Activated naive CD8-positive, alpha-beta T cell treated with anti-CD3 and anti-CD28 coated beads, Interleukin-2, amount 10 ng/mL, durations not matched to agents 7 days and 5 days (primary cell): ENCODE results near the gene CACNA1C. TPM values are rescaled to one million over a fixed set of nuclear protein-coding genes. Genes with fewer than 3 reads are reported as not detected.

ENCODE experiments used
- ATAC-seq: fragments of 150-1000 bp; cut with Tn5 transposase; one replicate; pipeline ENCODE4 v1.10.0; 2021; ENCODE audit warnings: low read depth, moderate library complexity
- POLR2A ChIA-PET: fragments of 350-600 bp; sonication (Branson Sonifier 250); formaldehyde crosslinking; loops from one replicate; lab custom pipeline; 2021; ENCODE audit warnings: antibody characterized with exemption; lab: Charles Lee
- DNase-seq: peaks from one replicate; pipeline ENCODE4 v3.0.0; 2021
- H3K27ac Mint-ChIP-seq: one replicate; pipeline ENCODE4 v1.8.0; 2022; ENCODE audit warnings: mild to moderate bottlenecking, mixed read lengths
- H3K27me3 Mint-ChIP-seq: one replicate; pipeline ENCODE4 v1.8.0; 2022; ENCODE audit warnings: mild to moderate bottlenecking, moderate library complexity, mixed read lengths
- H3K36me3 Mint-ChIP-seq: one replicate; pipeline ENCODE4 v1.8.0; 2021; ENCODE audit warnings: mild to moderate bottlenecking, mixed read lengths
- H3K4me1 Mint-ChIP-seq: one replicate; pipeline ENCODE4 v1.8.0; 2021; ENCODE audit warnings: mixed read lengths
- H3K4me3 Mint-ChIP-seq: one replicate; pipeline ENCODE4 v1.8.0; 2022; ENCODE audit warnings: mild to moderate bottlenecking, moderate library complexity, mixed read lengths
- H3K9me3 Mint-ChIP-seq: one replicate; pipeline ENCODE4 v1.8.0; 2021; ENCODE audit warnings: mixed read lengths
- total RNA-seq, 2 experiments: library from RNA; stranded (reverse); gene quantifications; one replicate each; pipeline ENCODE4 v1.2.3, GENCODE V29; 2021

CACNA1C gene
- total RNA-seq, 2 experiments from 2014 or later: 0.11 to 0.14 TPM

GRCh38 chr12:2341051-2341751 is 288.4 kb downstream of the CACNA1C start:
- Mint-ChIP-seq H3K4me3 (no peak overlapping the region), H3K9me3 (no peaks in the 10 kb centered on the region), H3K4me1 (peaks cover 2% of the 10 kb centered on the region), H3K27me3 (peaks cover 12% of the 10 kb centered on the region), H3K36me3 (no peaks in the 10 kb centered on the region), H3K27ac (no peak overlapping the region)
- no peak for ATAC-seq
- DNase-seq: no peak
- POLR2A ChIA-PET: no interaction called here

- Mint-ChIP-seq H3K27ac (no peak overlapping the region), H3K4me3 (no peak overlapping the region), H3K4me1 (no peaks in the 10 kb centered on the region), H3K27me3 (peaks cover 9% of the 10 kb centered on the region), H3K9me3 (no peaks in the 10 kb centered on the region), H3K36me3 (no peaks in the 10 kb centered on the region)
- DNase-seq (no peak), ATAC-seq (no peak)
- POLR2A ChIA-PET: no interaction called here
Observed at GRCh38 chr12:2341871-2342270, 289.1 kb downstream of the CACNA1C start.

GRCh38 chr12:2343681-2344080 is 290.9 kb downstream of the CACNA1C start:
- DNase-seq: no peak
- Mint-ChIP-seq H3K9me3 (no peaks in the 10 kb centered on the region), H3K4me1 (no peaks in the 10 kb centered on the region), H3K36me3 (no peaks in the 10 kb centered on the region), H3K27ac (no peak overlapping the region), H3K27me3 (peaks cover 9% of the 10 kb centered on the region), H3K4me3 (no peak overlapping the region)
- POLR2A ChIA-PET: no interaction called here
- ATAC-seq: no peak

GRCh38 chr12:2344476-2344875 is 291.7 kb downstream of the CACNA1C start:
- no peak for DNase-seq
- Mint-ChIP-seq H3K36me3 (no peaks in the 10 kb centered on the region), H3K4me1 (no peaks in the 10 kb centered on the region), H3K4me3 (no peak overlapping the region), H3K27me3 (peaks cover 9% of the 10 kb centered on the region), H3K9me3 (no peaks in the 10 kb centered on the region), H3K27ac (no peak overlapping the region)
- POLR2A ChIA-PET: no interaction called here
- no peak for ATAC-seq

GRCh38 chr12:2344885-2345284 is 292.1 kb downstream of the CACNA1C start:
- peaks cover 9% of the 10 kb centered on the region for H3K27me3 Mint-ChIP-seq
- no peaks in the 10 kb centered on the region for H3K9me3 Mint-ChIP-seq
- no peak for ATAC-seq
- no peak overlapping the region for H3K4me3 Mint-ChIP-seq
- POLR2A ChIA-PET: no interaction called here
- H3K27ac Mint-ChIP-seq: no peak overlapping the region
- H3K36me3 Mint-ChIP-seq: no peaks in the 10 kb centered on the region
- no peak for DNase-seq
- H3K4me1 Mint-ChIP-seq: no peaks in the 10 kb centered on the region

GRCh38 chr12:2345902-2346301 is 293.1 kb downstream of the CACNA1C start:
- Mint-ChIP-seq H3K4me1 (no peaks in the 10 kb centered on the region), H3K9me3 (no peaks in the 10 kb centered on the region)
- no peak for ATAC-seq

GRCh38 chr12:2346416-2346815 is 293.6 kb downstream of the CACNA1C start:
- no peak for ATAC-seq
- no peaks in the 10 kb centered on the region for H3K36me3 Mint-ChIP-seq
- H3K27ac Mint-ChIP-seq: no peak overlapping the region
- no peak overlapping the region for H3K4me3 Mint-ChIP-seq
- peaks cover 9% of the 10 kb centered on the region for H3K27me3 Mint-ChIP-seq
- no peaks in the 10 kb centered on the region for H3K4me1 Mint-ChIP-seq
- DNase-seq: no peak
- POLR2A ChIA-PET: no interaction called here
- H3K9me3 Mint-ChIP-seq: no peaks in the 10 kb centered on the region

More at GRCh38 chr12:2345902-2346301, 293.1 kb downstream of the CACNA1C start:
- H3K27me3 Mint-ChIP-seq: peaks cover 9% of the 10 kb centered on the region
- POLR2A ChIA-PET: no interaction called here
- H3K36me3 Mint-ChIP-seq: no peaks in the 10 kb centered on the region
- H3K4me3 Mint-ChIP-seq: no peak overlapping the region
- H3K27ac Mint-ChIP-seq: no peak overlapping the region
- DNase-seq: no peak

GRCh38 chr12:2347137-2347843 is 294.5 kb downstream of the CACNA1C start:
- no peak overlapping the region for H3K4me3 Mint-ChIP-seq
- no peaks in the 10 kb centered on the region for H3K9me3 Mint-ChIP-seq
- no peaks in the 10 kb centered on the region for H3K36me3 Mint-ChIP-seq
- H3K27ac Mint-ChIP-seq: no peak overlapping the region
- H3K4me1 Mint-ChIP-seq: peaks cover 1% of the 10 kb centered on the region
- DNase-seq: no peak
- H3K27me3 Mint-ChIP-seq: peaks cover 9% of the 10 kb centered on the region
- ATAC-seq: no peak
- POLR2A ChIA-PET: no interaction called here

- H3K27me3 Mint-ChIP-seq: peaks cover 6% of the 10 kb centered on the region
- H3K36me3 Mint-ChIP-seq: no peaks in the 10 kb centered on the region
- DNase-seq (no peak), ATAC-seq (no peak)
- H3K9me3 Mint-ChIP-seq: no peaks in the 10 kb centered on the region
- H3K4me1 Mint-ChIP-seq: peaks cover 1% of the 10 kb centered on the region
- POLR2A ChIA-PET: no interaction called here
- no peak overlapping the region for H3K27ac Mint-ChIP-seq
- no peak overlapping the region for H3K4me3 Mint-ChIP-seq
Observed at GRCh38 chr12:2347844-2348481, 295.2 kb downstream of the CACNA1C start.

- H3K9me3 Mint-ChIP-seq: no peaks in the 10 kb centered on the region
- H3K27me3 Mint-ChIP-seq: peaks cover 6% of the 10 kb centered on the region
- H3K4me1 Mint-ChIP-seq: peaks cover 1% of the 10 kb centered on the region
- H3K36me3 Mint-ChIP-seq: no peaks in the 10 kb centered on the region
- POLR2A ChIA-PET: no interaction called here
- H3K27ac Mint-ChIP-seq: no peak overlapping the region
- no peak for DNase-seq
- no peak overlapping the region for H3K4me3 Mint-ChIP-seq
- no peak for ATAC-seq
Observed at GRCh38 chr12:2348482-2348852, 295.7 kb downstream of the CACNA1C start.

GRCh38 chr12:2351161-2351560 is 298.4 kb downstream of the CACNA1C start:
- H3K4me3 Mint-ChIP-seq: no peak overlapping the region
- ATAC-seq: no peak
- DNase-seq: no peak
- POLR2A ChIA-PET: no interaction called here
- no peaks in the 10 kb centered on the region for H3K9me3 Mint-ChIP-seq
- no peak overlapping the region for H3K27ac Mint-ChIP-seq
- peaks cover 10% of the 10 kb centered on the region for H3K27me3 Mint-ChIP-seq
- H3K36me3 Mint-ChIP-seq: no peaks in the 10 kb centered on the region
- peaks cover 1% of the 10 kb centered on the region for H3K4me1 Mint-ChIP-seq

GRCh38 chr12:2352203-2352602 is 299.4 kb downstream of the CACNA1C start:
- H3K9me3 Mint-ChIP-seq: no peaks in the 10 kb centered on the region
- DNase-seq (no peak), ATAC-seq (no peak)
- no peaks in the 10 kb centered on the region for H3K36me3 Mint-ChIP-seq
- peaks cover 1% of the 10 kb centered on the region for H3K4me1 Mint-ChIP-seq
- POLR2A ChIA-PET: no interaction called here
- no peak overlapping the region for H3K4me3 Mint-ChIP-seq
- no peak overlapping the region for H3K27ac Mint-ChIP-seq
- peaks cover 13% of the 10 kb centered on the region for H3K27me3 Mint-ChIP-seq

- Mint-ChIP-seq H3K27me3 (peaks cover 13% of the 10 kb centered on the region), H3K9me3 (no peaks in the 10 kb centered on the region), H3K36me3 (no peaks in the 10 kb centered on the region), H3K4me3 (no peak overlapping the region), H3K27ac (no peak overlapping the region), H3K4me1 (peaks cover 6% of the 10 kb centered on the region)
- POLR2A ChIA-PET: no interaction called here
- ATAC-seq (no peak), DNase-seq (no peak)
Observed at GRCh38 chr12:2353281-2353680, 300.5 kb downstream of the CACNA1C start.

GRCh38 chr12:2353691-2354090 is 300.9 kb downstream of the CACNA1C start:
- Mint-ChIP-seq H3K4me1 (peaks cover 10% of the 10 kb centered on the region), H3K9me3 (no peaks in the 10 kb centered on the region), H3K27me3 (peaks cover 13% of the 10 kb centered on the region), H3K36me3 (no peaks in the 10 kb centered on the region), H3K27ac (no peak overlapping the region), H3K4me3 (no peak overlapping the region)
- DNase-seq: no peak
- no peak for ATAC-seq
- POLR2A ChIA-PET: no interaction called here
